Colonic mucosa (tissue), 4 donors: ENCODE data around the gene SYN1. TPM values are rescaled to one million over a fixed set of nuclear protein-coding genes. Genes with fewer than 3 reads are reported as not detected.

Experiments used
- DNase-seq: peaks from one replicate; pipeline ENCODE4 v3.0.0-alpha.2; 2020
- H3K27ac ChIP-seq: fragments of 200-600 bp; one replicate; pipeline ENCODE4 v1.8.0; 2021
- H3K27me3 ChIP-seq: fragments of 200-600 bp; one replicate; pipeline ENCODE4 v1.8.0; 2021
- H3K36me3 ChIP-seq: fragments of 200-600 bp; one replicate; pipeline ENCODE4 v1.8.0; 2021
- H3K4me1 ChIP-seq: fragments of 200-600 bp; one replicate; pipeline ENCODE4 v1.8.0; 2021; ENCODE audit warnings: mild to moderate bottlenecking
- H3K4me3 ChIP-seq: fragments of 200-600 bp; one replicate; pipeline ENCODE4 v1.8.0; 2021
- H3K9ac ChIP-seq, 2 donors: one replicate each; pipeline ENCODE4 v1.7.0; 2013; ENCODE audit warnings: control low read depth in 2 of 2, low read depth in 2 of 2, low read length in 2 of 2
- H3K9me3 ChIP-seq: fragments of 200-600 bp; one replicate; pipeline ENCODE4 v1.8.0; 2021
- intact Hi-C: fragments of 100-400 bp; cut with DNase I; formaldehyde crosslinking; loops from one replicate; pipeline ENCODE4 v1.14.1; 2022
- total RNA-seq, 2 donors: library from RNA; stranded (reverse); fragmentation: NEBNext Ultra II Directional in 1 of 2; extraction: Animal tissue kit (Norgen Biotek cat#: 25700) in 1 of 2; gene quantifications; one replicate each; pipeline ENCODE4 v1.2.1, GENCODE V29; 2021
- TF ChIP-seq, protein P1 (sequence below): fragments of 200-600 bp; IDR thresholded peaks from one replicate; pipeline ENCODE4 v1.8.0; 2022; ENCODE audit warnings: antibody characterized with exemption, mild to moderate bottlenecking
- donor health status: healthy.
- donor health status: DM: no; HTN: no; CAD: no.
- donor health status: DM: no; HTN: no; CAD: no.

The SYN1 gene
- total RNA-seq, 2 donors from 2014 or later = 0.96 to 1.5 TPM

- Histone ChIP-seq H3K27ac (no peak overlapping the region), H3K9me3 (no peaks in the 10 kb centered on the region), H3K4me3 (no peak overlapping the region), H3K9ac (no peak overlapping the region), H3K36me3 (no peaks in the 10 kb centered on the region), H3K4me1 (no peaks in the 10 kb centered on the region), H3K27me3 (no peaks in the 10 kb centered on the region)
- TF ChIP-seq, protein P1, sequence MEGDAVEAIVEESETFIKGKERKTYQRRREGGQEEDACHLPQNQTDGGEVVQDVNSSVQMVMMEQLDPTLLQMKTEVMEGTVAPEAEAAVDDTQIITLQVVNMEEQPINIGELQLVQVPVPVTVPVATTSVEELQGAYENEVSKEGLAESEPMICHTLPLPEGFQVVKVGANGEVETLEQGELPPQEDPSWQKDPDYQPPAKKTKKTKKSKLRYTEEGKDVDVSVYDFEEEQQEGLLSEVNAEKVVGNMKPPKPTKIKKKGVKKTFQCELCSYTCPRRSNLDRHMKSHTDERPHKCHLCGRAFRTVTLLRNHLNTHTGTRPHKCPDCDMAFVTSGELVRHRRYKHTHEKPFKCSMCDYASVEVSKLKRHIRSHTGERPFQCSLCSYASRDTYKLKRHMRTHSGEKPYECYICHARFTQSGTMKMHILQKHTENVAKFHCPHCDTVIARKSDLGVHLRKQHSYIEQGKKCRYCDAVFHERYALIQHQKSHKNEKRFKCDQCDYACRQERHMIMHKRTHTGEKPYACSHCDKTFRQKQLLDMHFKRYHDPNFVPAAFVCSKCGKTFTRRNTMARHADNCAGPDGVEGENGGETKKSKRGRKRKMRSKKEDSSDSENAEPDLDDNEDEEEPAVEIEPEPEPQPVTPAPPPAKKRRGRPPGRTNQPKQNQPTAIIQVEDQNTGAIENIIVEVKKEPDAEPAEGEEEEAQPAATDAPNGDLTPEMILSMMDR = no peak
- intact Hi-C loops = no loop called here
- peak; percentile 12 for DNase-seq
Measured at GRCh38 chrX:47576021-47576898, 43.4 kb downstream of the SYN1 start.

DNA sequence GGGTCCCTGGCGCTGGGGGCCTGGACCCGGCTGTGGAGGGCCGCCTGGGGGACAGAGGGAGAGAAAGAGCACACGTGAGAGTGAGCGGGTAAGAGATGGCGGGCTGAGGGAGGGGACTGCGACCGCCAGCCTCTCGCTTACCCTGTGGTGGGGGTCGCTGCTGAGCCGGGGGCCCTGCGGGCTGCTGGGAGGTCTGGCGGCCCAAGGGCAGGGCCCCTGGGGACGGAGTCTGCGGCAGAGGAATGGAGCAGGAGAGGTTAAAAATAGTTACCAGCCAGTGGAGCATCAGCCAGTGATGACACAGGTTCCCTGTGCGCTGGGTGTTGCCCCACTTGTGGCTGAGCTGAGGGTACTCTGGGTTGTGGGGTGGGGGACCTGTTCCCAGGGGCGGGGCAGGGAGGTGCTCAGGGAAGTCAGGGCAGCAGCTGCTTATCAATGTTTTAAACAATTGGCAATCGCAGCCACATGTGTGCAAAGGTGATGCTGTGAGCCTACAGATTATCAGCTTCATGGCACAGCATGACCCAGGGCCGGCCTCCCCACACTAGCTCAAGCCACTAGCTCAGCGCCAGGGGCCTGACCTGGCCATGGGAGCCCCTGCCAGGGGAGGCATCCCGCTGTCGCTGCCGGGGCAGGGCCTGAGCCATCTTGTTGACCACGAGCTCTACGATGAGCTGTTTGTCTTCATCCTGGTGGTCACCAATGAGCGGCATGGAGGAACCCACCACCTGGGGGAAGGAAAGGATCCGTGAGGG, 44.9 kb downstream of the SYN1 start:
- Histone ChIP-seq H3K27ac (no peak overlapping the region), H3K9me3 (no peaks in the 10 kb centered on the region), H3K27me3 (no peaks in the 10 kb centered on the region), H3K36me3 (no peaks in the 10 kb centered on the region), H3K4me1 (no peaks in the 10 kb centered on the region), H3K4me3 (peak overlapping the region; percentile 25), H3K9ac (peak overlapping the region in 1 of 2 donors; percentile 26)
- no peak for DNase-seq
- TF ChIP-seq, protein P1 = no peak
- intact Hi-C loops = no loop called here

DNA sequence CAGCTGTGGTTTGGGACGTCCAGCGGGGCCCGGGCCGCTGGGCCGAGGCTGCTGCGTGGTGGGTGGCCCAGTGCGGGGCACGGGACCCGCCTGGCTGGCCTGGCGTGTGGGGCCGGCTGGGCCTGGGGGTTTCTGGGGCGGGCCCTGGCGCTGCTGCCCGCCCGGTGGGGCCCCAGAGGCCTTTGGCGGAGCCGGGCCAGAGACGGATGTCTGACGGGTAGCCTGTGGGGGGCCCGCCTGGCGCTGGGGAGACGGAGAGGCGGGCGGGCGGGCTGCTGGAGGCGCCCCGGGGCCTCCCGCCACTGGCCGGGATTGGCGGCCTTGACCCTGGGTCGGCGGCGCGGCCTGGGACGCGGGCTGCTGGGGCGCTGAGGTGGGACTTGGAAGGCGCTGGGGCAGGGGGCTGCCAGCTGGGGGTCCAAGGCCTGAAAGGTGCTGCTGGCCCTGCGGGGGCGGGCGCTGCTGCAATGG, 45.5 kb downstream of the SYN1 start:
- no peaks in the 10 kb centered on the region for H3K4me1 ChIP-seq
- H3K4me3 ChIP-seq = peak overlapping the region; percentile 25
- DNase-seq = no peak
- TF ChIP-seq, protein P1 = no peak
- no peaks in the 10 kb centered on the region for H3K9me3 ChIP-seq
- H3K27me3 ChIP-seq = no peaks in the 10 kb centered on the region
- no peaks in the 10 kb centered on the region for H3K36me3 ChIP-seq
- H3K9ac ChIP-seq = peak overlapping the region; percentile 26 to 49
- peak overlapping the region; percentile 60 for H3K27ac ChIP-seq
- intact Hi-C loops = no loop called here

- H3K9ac ChIP-seq = peak overlapping the region; percentile 19 to 49
- TF ChIP-seq, protein P1 = no peak
- intact Hi-C loops = no loop called here
- peak overlapping the region; percentile 25 for H3K4me3 ChIP-seq
- peak; percentile 70 for DNase-seq
- H3K36me3 ChIP-seq = no peaks in the 10 kb centered on the region
- no peaks in the 10 kb centered on the region for H3K9me3 ChIP-seq
- no peaks in the 10 kb centered on the region for H3K4me1 ChIP-seq
- peak overlapping the region; percentile 60 for H3K27ac ChIP-seq
- H3K27me3 ChIP-seq = no peaks in the 10 kb centered on the region
Measured at GRCh38 chrX:47573341-47574075, 46.1 kb downstream of the SYN1 start.

DNA sequence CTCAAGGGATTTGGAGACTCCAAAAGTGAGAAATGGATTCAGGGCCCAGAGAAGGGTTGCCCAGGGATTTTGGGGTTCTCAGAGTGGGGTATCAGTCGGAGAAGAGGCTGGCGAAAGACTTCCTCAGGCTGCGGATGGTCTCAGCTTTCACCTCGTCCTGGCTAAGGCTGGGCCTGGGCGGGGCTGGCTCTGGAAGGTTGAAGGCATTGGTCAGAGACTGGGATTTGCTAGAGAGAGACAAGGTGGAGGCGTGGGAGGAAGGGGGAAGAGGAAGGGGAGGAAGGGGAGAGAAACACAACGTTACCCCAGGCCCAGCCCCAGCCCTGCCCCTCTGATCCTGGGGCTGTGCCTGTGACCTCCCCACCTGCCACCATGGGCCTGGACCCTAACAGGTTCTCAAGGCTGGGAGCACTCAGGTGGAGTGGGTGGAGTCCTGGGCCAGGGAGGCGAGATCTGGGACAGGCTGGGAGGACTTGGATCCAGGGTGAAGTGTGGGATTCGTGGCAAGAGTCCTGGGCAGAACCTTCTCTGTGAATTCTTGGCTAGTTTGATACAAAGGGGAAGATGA, 46.8 kb downstream of the SYN1 start:
- Histone ChIP-seq H3K9me3 (no peaks in the 10 kb centered on the region), H3K27ac (peak overlapping the region; percentile 60), H3K36me3 (no peaks in the 10 kb centered on the region), H3K9ac (no peak overlapping the region), H3K4me1 (no peaks in the 10 kb centered on the region), H3K27me3 (no peaks in the 10 kb centered on the region), H3K4me3 (no peak overlapping the region)
- no peak for DNase-seq
- TF ChIP-seq, protein P1 = no peak
- intact Hi-C loops = no loop called here
